ENCODE measurements around the gene OR6Q1. TPM values are rescaled to one million over a fixed set of nuclear protein-coding genes. Genes with fewer than 3 reads are reported as not detected.

Gene OR6Q1
- total and polyA plus RNA-seq, 2 of the 13 experiments (the other 11 are each of a cell fraction or from before 2014, with no cell fraction given) = not detected

GRCh38 chr11:58060939-58061672 is 30.4 kb downstream of the OR6Q1 start (continued):
- TF ChIP-seq, protein P1, sequence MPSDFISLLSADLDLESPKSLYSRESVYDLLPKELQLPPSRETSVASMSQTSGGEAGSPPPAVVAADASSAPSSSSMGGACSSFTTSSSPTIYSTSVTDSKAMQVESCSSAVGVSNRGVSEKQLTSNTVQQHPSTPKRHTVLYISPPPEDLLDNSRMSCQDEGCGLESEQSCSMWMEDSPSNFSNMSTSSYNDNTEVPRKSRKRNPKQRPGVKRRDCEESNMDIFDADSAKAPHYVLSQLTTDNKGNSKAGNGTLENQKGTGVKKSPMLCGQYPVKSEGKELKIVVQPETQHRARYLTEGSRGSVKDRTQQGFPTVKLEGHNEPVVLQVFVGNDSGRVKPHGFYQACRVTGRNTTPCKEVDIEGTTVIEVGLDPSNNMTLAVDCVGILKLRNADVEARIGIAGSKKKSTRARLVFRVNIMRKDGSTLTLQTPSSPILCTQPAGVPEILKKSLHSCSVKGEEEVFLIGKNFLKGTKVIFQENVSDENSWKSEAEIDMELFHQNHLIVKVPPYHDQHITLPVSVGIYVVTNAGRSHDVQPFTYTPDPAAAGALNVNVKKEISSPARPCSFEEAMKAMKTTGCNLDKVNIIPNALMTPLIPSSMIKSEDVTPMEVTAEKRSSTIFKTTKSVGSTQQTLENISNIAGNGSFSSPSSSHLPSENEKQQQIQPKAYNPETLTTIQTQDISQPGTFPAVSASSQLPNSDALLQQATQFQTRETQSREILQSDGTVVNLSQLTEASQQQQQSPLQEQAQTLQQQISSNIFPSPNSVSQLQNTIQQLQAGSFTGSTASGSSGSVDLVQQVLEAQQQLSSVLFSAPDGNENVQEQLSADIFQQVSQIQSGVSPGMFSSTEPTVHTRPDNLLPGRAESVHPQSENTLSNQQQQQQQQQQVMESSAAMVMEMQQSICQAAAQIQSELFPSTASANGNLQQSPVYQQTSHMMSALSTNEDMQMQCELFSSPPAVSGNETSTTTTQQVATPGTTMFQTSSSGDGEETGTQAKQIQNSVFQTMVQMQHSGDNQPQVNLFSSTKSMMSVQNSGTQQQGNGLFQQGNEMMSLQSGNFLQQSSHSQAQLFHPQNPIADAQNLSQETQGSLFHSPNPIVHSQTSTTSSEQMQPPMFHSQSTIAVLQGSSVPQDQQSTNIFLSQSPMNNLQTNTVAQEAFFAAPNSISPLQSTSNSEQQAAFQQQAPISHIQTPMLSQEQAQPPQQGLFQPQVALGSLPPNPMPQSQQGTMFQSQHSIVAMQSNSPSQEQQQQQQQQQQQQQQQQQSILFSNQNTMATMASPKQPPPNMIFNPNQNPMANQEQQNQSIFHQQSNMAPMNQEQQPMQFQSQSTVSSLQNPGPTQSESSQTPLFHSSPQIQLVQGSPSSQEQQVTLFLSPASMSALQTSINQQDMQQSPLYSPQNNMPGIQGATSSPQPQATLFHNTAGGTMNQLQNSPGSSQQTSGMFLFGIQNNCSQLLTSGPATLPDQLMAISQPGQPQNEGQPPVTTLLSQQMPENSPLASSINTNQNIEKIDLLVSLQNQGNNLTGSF (CRISPR knock-in tag; IDR thresholded peaks at IDR 0.05) = no peak
- no peak for TF ChIP-seq AGO1 (IDR thresholded peaks at IDR 0.05; ENCODE audit: low read depth, low read length, poor library complexity, severe bottlenecking)
- TF ChIP-seq, protein P2, sequence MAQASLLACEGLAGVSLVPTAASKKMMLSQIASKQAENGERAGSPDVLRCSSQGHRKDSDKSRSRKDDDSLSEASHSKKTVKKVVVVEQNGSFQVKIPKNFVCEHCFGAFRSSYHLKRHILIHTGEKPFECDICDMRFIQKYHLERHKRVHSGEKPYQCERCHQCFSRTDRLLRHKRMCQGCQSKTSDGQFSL (CRISPR knock-in tag; IDR thresholded peaks at IDR 0.05) = no peak
- TF ChIP-seq ZFP36 (IDR thresholded peaks at IDR 0.05; ENCODE audit: borderline replicate concordance, low read depth, low read length, partially characterized antibody) = no peak
- no peak for TF ChIP-seq HNRNPK (IDR thresholded peaks at IDR 0.05; ENCODE audit: low read depth, low read length, poor library complexity, severe bottlenecking)
- TF ChIP-seq POLR2A (IDR thresholded peaks at IDR 0.05; ENCODE audit: insufficient read depth in 1 of 2, low read depth in 2 of 2, low read length in 2 of 2) = no peak
- TF ChIP-seq ZNF704 (CRISPR knock-in tag; IDR thresholded peaks at IDR 0.05; ENCODE audit: borderline replicate concordance) = no peak
- no peak for TF ChIP-seq PREB (CRISPR knock-in tag; IDR thresholded peaks at IDR 0.05)
- no peak for TF ChIP-seq KMT2B (CRISPR knock-in tag; IDR thresholded peaks at IDR 0.05)
- TF ChIP-seq ARHGAP35 (CRISPR knock-in tag; IDR thresholded peaks at IDR 0.05; ENCODE audit: borderline replicate concordance) = no peak
- TF ChIP-seq IKZF5 (CRISPR knock-in tag; IDR thresholded peaks at IDR 0.05) = 0 out of 2 replicates have a peak, but pooled peaks have one; percentile 45
- no peak for TF ChIP-seq ZNF142 (CRISPR knock-in tag; IDR thresholded peaks at IDR 0.05)
